HTR-8/SVneo (cell line): ENCODE measurements around the gene ARHGEF4.

Experiments used
- DNase-seq: peaks from one replicate; pipeline ENCODE4 v3.0.0; 2011; ENCODE audit warnings: low spot score, mixed read lengths; ENCODE audit not compliant: insufficient read length
- FAIRE-seq: peaks from 2 replicates; lab custom pipeline; 2011; peaks lifted over from hg19 to GRCh38; lab: Jason Lieb, UNC

The ARHGEF4 gene

DNA sequence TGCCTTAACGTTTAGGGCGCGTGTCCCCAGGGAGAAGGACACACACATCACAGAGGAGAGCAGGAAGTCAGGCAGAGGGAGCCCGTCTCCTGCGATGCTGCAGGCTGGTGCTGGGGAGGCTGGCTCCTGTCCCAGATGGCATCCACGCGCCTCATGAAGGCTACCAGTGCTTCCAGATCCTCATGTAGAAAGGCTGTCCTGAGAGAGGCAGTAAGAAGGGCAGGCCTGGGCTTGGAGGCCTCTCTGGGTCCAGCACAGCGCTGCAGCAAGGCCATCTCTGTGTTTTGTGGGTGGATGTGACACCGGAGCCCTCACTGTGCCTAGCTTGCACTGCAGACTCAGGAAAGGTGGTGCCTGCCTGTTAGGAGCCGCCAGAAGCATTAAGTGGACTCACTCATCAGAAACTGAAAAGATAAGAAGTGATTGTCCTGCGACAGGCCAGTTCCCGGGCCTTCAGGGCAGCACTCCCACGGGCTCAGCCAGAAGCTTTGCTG lies 193.8 kb downstream of the ARHGEF4 start:
- DNase-seq = no peak
- no peak for FAIRE-seq

DNA sequence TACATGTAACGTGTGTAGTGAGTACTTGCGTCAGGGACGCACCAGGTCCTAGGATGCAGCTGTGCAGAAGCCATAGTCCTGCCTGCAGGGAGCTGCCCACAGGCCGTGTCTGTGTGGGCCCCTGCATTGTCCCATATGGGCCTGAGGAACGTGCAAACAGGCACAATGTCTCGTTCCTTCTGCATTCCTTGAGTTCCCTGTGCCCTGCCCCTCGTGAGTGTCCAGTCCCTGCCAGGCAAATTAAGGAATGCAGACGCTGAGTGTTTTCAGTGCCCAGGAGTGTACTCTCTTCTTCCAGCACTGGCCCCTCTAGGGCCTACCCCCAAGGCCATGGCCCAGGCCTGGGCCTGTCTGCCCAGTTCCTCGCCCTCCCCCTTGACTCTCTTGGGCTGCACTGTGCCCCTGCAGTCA lies 194.7 kb downstream of the ARHGEF4 start:
- no peak for DNase-seq
- no peak for FAIRE-seq

DNA sequence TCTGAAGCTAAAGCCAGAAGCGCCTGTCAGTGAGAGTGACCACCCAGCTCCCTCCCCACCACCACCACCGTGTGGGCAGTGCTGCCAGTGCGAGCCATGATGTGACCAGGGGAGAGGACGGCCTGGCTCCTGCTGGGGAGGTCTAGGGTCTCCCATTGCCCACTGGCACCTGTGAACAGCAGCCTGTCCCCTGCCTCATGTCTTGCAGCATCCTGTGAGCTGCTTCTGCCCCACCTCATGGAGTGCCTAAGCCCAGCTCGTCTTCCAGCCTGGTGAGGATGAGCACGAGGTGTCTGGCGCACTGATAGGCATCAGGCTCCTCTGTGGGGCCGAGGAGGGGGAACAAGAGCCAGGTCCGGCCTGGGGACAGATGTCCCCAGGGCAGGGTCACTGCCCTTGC lies 195.2 kb downstream of the ARHGEF4 start:
- FAIRE-seq (no peak), DNase-seq (no peak)

DNA sequence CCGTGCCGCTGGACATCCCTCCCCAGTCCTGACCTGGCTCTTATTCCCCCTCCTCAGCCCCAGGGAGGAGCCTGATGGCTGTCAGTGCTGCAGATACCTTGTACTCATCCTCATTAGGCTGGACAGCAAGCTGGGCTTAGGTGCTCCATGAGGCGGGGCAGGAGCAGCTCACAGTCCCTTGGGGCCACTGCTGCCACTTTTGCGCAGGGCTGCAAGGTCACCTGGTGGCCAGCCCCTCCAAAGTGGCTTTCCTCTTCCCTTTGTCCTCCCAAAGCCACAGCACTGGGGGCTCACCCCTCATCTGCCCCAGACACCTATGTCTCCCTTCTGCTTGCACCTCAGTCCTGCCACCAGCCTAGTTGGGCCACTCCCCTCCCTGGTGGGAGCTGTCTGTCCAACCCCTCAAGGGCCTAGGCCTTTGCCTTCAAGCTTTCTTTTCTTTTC lies 195.7 kb downstream of the ARHGEF4 start:
- DNase-seq (no peak), FAIRE-seq (no peak)

DNA sequence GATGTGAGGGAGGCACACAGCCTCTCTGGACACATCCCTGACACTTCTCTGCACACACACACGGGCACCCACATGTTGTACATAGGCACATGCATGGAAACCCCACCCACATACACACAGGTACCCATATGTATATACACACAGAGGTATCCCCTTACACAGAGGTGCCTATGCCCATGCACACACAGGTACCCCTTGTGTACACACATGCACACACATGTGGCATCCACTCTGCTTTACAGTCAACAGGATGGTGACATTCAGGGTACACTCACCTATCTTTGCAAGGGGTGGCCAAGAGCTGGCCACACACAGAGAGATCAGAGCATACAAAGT lies 197.0 kb downstream of the ARHGEF4 start:
- DNase-seq (no peak), FAIRE-seq (peak; percentile 76)

DNA sequence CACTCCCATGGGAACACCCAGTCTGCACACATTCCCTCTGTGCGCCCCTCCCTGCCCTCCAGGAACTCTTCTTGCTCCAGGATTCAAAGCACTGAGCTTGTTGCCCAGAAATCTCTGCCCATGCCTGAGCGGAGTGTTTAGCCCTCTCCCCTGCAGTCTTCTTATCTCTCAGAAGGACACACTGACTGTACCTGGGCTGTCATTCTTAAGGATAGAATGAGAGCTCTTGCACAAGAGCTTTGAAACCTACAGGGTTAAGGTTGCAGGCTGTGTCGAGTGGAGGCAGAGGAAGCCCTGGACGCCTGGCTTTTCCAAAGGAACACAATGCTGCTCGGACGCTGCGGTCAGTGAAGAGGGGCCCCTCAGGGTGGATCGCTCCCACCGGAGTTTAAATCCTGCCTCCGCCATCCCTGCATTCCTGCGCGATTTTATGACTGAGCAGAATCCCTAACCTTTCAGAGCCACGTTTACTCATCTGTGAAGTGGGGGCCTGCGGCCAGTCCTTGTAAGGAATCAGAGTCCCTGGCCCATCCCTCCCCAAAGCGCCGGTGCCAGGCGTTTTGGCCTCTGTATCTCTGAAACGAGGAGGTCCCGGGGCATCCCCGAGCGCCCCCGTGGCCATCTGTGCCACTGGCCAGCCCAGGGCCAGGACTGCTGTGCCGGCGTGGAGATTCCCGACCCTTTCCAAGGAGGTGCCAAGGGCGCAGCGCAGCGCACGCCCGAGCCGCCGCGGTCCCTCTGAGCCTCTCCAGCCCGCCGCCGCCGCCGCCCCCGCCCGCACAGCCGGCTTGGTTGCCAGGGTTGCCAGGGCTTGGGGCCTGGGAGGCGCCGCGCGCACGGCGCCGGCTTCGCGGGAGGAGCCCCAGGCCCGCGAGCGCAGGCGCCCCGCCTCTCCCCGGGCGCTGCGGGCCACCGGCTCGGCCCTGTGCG lies 197.7 kb downstream of the ARHGEF4 start:
- FAIRE-seq (no peak), DNase-seq (no peak)

DNA sequence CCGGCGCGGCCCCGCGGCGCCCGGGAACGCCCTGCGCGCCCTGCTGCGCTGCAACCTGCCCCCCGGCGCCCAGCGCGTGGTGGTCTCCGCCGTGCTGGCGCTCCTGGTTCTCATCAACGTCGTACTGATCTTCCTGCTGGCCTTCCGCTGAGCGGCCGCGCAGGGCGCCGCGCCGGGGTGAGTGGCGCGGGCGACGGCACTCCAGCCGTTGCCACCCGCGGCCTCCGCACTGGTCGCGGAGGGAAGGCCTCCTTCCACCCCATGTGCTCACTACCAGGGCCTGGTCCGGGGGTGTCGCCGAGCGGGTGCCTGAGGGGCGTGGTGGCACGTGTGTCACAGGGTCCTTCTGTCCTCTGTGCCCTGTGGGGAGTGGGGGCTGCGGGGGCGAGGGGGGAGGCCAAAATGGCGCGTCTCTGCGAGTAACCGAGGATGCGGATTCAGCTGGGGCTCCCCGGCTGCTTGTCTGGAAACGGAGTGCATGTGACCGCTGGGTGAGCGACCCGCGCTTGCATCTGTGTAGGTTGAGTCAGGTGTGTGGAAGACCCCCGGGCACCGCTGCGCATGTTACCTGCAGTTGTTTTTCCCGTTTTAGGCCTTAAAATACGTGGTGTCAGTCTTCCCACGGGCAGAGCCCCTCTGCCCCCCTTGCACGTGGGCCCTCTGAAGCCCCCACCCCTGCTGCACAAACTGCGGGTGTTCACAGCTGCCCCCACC lies 198.6 kb downstream of the ARHGEF4 start:
- FAIRE-seq (no peak), DNase-seq (no peak)

DNA sequence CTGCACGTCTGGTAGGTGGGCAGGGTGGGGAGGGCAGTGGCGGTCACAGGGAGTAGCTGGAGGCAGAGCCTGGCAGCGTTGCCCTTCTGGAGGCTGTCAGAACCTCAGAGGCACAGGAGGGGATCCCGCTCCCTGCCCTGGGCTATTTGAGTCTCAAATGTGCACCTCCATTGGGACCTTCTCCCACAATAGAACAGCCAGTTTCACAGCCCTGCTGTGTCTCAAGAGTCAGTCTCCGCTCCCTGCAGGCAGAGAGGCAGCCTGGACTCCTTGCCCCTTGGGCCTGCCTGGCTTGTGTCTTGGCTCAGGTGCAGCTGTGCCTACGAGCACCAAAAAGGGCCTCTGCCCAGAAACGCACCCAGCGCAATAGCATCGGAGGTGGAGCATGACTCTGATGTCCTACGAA lies 199.1 kb downstream of the ARHGEF4 start:
- FAIRE-seq (no peak), DNase-seq (no peak)

DNA sequence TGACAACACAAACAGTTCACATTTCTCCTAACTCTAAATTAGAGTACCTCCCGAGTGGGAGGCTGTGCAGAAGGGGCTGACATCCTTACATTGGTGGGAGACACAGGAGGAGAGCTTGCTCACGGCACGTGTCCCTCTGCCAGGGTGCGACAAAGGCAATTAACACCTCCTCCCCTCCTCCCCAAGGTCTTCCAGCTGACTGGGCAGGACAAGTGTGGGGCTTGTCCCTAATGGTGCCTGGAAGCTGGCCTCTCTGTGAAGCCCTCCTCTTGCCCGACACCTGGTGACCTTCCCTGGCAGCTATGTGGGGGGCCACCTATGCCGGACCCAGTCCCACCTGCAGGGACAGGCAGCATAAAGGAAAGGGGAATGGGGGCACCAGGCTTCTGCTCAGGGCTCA lies 199.6 kb downstream of the ARHGEF4 start:
- no peak for FAIRE-seq
- no peak for DNase-seq

DNA sequence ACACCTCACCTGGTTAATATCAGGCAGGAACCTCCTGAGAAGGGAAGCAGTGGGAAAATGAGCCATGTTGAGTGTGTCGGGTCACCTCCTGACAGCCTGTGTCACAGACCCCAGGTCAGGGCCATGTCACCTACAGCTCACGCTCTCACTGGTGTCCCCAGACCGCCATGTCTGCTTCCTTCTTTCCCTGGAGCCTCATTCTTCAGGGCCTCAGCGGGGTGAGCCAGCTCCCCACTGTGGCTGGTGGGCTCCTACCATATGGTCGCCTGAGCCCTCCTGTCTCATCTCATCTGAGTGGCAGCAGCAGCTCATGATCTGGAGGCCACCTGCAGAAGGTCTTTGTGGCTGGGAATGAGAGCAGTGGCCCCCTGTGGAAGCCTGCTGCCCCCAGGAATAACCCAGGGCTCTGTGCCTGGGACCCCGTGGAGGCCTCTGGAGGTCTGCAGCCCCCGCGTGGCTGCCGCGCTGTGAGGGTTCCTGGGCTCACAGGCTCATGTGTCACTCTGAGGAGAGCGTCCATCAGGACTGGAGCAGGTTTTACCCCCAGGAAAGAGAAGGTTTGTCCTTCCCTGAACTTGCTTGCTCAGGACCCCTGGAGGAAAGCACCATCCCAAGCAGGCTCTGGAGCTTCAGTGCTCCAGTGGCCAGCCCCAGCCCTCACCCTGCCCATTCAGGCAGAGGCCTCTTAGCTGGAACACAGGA lies 200.1 kb downstream of the ARHGEF4 start:
- DNase-seq (no peak), FAIRE-seq (no peak)

DNA sequence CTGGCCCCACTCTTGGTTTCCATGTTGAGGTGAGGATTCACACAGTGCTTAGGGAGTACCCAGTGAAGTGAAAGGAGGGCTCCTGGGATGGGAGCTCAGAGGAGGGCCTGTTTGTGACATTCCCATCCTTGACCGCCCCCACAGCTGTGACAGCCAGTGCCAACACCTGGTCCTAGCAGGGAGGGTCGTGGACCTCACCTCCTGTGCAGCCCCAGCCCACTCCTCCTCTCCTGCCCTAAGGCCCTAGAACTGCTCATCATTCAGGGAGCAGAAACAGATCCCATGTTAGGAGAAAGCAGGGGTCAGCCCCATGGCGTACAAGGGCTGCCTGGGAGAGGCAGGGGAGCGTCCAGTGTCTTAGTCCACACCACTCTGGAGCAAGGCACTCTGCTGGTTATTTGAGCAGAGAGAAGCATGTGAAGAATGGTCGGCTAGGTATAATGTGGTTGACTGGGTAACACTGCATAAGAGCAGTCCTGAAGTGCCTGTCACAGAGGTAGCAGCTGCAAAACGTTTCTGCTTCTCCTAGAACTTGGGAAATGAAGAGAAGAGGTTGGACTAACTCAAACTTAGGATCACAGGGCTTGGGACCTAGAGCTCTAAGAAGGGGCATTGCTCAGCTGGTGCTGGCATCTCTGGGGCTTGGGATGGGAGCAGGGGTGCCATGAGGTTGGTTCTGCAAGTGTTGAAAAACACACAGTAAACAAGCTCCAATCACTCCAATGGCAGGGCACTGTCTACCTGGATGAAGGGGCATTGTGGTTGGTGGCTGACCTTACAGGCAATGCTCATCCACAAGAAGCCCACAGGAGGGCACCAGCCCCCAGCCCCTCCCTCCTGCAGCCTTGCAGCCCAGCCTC lies 200.9 kb downstream of the ARHGEF4 start:
- DNase-seq = no peak
- FAIRE-seq = no peak

DNA sequence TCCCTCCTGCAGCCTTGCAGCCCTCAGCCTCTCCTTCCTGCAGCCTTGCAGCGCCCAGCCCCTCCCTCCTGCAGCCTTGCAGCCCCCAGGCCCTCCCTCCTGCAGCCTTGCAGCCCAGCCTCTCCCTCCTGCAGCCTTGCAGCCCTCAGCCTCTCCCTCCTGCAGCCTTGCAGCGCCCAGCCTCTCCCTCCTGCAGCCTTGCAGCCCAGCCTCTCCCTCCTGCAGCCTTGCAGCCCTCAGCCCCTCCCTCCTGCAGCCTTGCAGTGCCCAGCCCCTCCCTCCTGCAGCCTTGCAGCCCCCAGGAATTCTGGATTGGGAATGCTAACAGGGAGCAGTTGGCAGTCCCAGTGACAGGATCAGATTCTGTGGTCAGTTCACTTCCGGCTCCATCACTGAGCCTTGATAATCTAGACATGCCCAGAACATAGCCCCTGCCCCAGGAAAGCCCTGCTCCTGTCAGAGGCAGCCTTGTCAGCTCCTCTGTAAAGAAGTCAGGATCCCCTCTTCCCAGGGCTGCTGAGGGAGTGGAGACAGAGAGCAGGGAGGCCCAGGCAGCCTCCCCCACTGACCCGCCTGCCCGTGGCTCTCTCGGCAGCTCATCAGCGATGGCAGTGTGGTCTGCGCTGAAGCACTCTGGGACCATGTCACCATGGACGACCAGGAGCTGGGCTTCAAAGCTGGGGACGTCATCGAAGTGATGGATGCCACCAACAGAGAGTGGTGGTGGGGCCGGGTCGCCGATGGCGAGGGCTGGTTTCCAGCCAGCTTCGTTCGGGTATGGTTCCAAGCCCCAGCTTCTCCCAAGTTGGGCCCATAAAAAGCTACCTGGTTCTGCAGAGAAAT lies 201.8 kb downstream of the ARHGEF4 start:
- FAIRE-seq = no peak
- DNase-seq = no peak

DNA sequence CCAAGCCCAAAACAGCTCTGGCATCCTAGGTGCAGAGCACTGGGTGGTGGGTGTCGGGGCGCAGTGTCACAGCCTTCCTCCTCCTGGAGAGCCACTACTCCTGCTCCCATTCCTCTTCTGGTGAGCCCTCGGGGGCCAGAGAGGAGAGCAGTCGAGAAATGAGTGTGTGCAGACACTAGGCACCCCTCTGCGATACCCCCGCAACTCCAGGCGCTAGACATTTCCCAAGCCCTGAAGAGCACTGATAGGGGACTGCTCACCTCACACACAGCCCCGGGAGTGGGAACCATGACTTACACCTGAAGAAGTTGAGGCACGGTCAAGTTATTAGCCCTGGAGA lies 202.4 kb downstream of the ARHGEF4 start:
- FAIRE-seq = no peak
- no peak for DNase-seq

DNA sequence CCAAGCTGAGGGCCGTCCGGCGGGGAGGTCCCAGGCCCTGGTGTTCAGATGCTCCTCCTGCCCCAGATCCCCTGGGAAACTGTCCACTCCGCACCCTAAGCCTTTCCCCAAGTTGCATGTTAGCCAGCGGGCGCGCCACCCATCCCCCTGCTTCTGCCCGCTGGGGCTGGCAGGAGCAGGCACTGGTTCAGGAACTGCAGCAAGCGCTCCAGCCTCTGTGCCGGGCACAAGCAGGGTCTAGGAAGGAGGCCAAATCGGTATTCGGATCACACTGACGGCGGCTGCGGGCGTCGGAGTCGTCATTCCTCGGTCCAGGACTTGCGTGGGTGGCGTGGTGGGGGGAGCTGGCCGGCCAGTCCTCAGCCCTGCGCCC lies 202.8 kb downstream of the ARHGEF4 start:
- FAIRE-seq (no peak), DNase-seq (no peak)

DNA sequence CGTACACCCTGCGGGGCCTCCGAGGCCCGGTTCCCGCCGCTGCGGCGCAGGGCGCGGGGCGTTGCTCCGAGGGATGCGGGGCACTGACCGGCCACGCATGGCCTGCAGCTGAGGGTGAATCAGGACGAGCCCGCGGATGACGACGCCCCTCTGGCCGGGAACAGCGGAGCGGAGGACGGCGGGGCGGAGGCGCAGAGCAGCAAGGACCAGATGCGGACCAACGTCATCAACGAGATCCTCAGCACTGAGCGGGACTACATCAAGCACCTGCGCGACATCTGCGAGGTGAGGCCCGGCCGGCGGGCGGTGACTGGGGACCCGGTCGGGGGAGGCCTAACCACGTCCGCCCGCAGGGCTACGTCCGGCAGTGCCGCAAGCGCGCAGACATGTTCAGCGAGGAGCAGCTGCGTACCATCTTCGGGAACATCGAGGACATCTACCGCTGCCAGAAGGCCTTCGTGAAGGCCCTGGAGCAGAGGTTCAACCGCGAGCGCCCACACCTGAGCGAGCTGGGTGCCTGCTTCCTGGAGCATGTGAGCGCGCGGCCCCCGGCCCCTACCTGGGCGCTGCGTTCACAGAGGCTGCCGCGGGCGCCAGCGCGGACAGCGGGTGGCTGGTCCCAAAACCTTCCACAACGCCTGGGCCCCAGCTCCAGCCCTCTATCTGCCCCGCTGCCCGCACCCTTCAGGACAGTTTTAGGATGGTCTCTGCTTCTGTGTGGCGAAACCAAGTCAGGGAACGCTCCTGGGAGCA lies 203.4 kb downstream of the ARHGEF4 start:
- FAIRE-seq (no peak), DNase-seq (no peak)

DNA sequence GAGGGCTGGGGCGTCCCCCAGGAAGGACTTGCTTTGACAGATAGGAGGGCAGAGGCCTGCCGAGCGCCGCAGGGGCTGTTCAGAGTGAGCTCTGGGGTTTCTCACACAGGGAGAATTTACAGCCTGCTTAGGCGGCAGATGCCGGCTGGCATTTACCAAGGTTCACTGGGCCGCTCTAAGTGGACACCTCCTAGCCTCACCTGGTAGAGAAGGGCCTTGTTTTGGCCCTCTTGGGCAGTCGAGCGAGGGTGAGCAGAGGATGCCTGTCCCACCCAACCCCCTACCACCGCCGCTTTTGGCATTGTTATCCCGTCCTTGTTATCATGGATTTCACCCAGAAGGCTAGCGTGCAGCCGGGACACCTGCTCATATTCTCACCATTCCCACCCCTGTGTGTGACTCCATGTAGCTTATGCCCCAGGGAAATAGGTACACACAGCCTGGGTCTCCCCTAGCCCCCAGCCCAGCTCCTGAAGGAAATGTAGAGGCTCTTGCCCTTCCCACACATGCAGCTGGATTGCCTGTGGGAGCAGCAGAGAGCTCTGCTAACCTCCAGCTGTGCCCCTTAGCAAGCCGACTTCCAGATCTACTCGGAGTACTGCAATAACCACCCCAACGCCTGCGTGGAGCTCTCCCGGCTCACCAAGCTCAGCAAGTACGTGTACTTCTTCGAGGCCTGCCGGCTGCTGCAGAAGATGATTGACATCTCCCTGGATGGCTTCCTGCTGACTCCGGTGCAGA lies 204.1 kb downstream of the ARHGEF4 start:
- DNase-seq = no peak

DNA sequence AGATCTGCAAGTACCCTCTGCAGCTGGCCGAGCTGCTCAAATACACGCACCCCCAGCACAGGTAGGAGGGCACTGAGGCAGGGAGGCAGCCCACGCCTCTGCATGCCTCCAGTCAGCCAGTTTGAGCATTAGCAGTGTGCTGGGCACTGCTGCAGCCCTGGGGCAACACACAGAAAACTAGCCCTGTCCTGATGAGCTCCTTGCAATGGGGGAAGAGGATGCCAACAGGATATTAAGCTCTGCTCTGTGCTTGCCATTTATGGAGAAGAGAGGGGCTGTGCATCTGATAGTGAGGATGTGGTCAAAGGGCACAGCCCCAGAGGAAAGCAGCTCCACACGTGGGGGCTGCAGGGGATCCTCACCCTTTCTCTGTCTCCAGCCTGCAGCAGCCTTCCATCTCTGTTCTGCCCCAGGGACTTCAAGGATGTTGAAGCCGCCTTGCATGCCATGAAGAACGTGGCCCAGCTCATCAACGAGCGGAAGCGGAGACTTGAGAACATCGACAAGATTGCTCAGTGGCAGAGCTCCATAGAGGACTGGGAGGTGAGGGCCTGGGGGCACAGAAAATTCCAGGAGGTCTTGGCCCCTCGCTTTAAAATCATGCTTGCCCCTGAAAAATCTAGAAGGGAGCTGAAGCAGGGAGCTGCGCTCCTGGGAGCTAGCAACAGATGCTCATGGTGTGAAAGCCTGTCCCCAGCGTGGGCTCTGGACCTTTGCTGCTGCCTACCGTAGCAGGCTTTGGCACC lies 204.9 kb downstream of the ARHGEF4 start:
- DNase-seq (no peak), FAIRE-seq (no peak)

More for the DNA sequence above, 204.1 kb downstream of the ARHGEF4 start:
- FAIRE-seq = no peak
